Loucy (cell line): ENCODE data around the gene IRAK3.

Experiments
- H2AFZ ChIP-seq: fragments of 200-600 bp; sonication (generic); 2 replicates; pipeline ENCODE4 v1.6.0; 2016; ENCODE audit warnings: antibody characterized with exemption, mild to moderate bottlenecking, low read length, moderate library complexity
- H3F3A ChIP-seq: fragments of 200-600 bp; 2 replicates; pipeline ENCODE4 v1.6.0; 2016; ENCODE audit warnings: antibody characterized with exemption, low read depth, mild to moderate bottlenecking
- H3K27me3 ChIP-seq: fragments of 200-600 bp; sonication (generic); 2 replicates; pipeline ENCODE4 v1.6.1; 2014; ENCODE audit warnings: low read length, mild to moderate bottlenecking; ENCODE audit not compliant: insufficient read depth, poor library complexity, severe bottlenecking
- H3K36me3 ChIP-seq: fragments of 200-600 bp; sonication (generic); 2 replicates; pipeline ENCODE4 v1.6.1; 2016; ENCODE audit warnings: low read length; ENCODE audit not compliant: insufficient read depth
- H3K4me1 ChIP-seq: fragments of 200-600 bp; sonication (generic); 2 replicates; pipeline ENCODE4 v1.5.1; 2014; ENCODE audit warnings: low read length, mild to moderate bottlenecking; ENCODE audit not compliant: insufficient read depth, poor library complexity, severe bottlenecking
- H3K4me2 ChIP-seq: fragments of 200-600 bp; sonication (generic); 2 replicates; pipeline ENCODE4 v1.6.0; 2014; ENCODE audit warnings: antibody characterized with exemption, low read length, low read depth, mild to moderate bottlenecking; ENCODE audit not compliant: poor library complexity, severe bottlenecking
- H3K4me3 ChIP-seq: fragments of 200-600 bp; sonication (generic); 2 replicates; pipeline ENCODE4 v1.5.1; 2014; ENCODE audit warnings: low read length, mild to moderate bottlenecking, mixed read lengths; ENCODE audit not compliant: poor library complexity, severe bottlenecking
- H3K79me2 ChIP-seq: fragments of 200-600 bp; sonication (generic); 2 replicates; pipeline ENCODE4 v1.6.1; 2014; ENCODE audit warnings: low read length; ENCODE audit not compliant: insufficient read depth
- H3K9ac ChIP-seq: fragments of 200-600 bp; sonication (generic); 2 replicates; pipeline ENCODE4 v1.6.0; 2014; ENCODE audit warnings: mild to moderate bottlenecking, low read depth, low read length, moderate library complexity; ENCODE audit not compliant: poor library complexity, severe bottlenecking
- H3K9me2 ChIP-seq: fragments of 200-600 bp; sonication (generic); replicated peaks from 2 replicates; pipeline ENCODE4 v1.6.1; 2016; ENCODE audit warnings: low read depth, low read length, mixed read lengths
- H3K9me3 ChIP-seq: fragments of 200-600 bp; sonication (generic); 2 replicates; pipeline ENCODE4 v1.6.1; 2014; ENCODE audit warnings: mild to moderate bottlenecking, antibody characterized with exemption, low read length, low read depth; ENCODE audit not compliant: insufficient read depth
- H4K20me1 ChIP-seq: fragments of 200-600 bp; sonication (generic); 2 replicates; pipeline ENCODE4 v1.6.0; 2014; ENCODE audit warnings: antibody characterized with exemption, low read length, mild to moderate bottlenecking; ENCODE audit not compliant: insufficient read depth, poor library complexity, severe bottlenecking
- CTCF ChIP-seq: fragments of 200-600 bp; sonication (generic); conservative IDR thresholded peaks from 2 replicates; pipeline ENCODE4 v1.5.1; 2014; ENCODE audit warnings: mild to moderate bottlenecking, antibody characterized with exemption, low read length
- EZH2phosphoT487 ChIP-seq: fragments of 200-600 bp; IDR thresholded peaks from 2 replicates; pipeline ENCODE4 v1.6.1; 2018; ENCODE audit warnings: antibody characterized with exemption, mild to moderate bottlenecking, moderate library complexity, borderline replicate concordance

IRAK3 gene

GRCh38 chr12:66241061-66242043 lies 52.3 kb downstream of the IRAK3 start:
- Histone ChIP-seq H2AFZ (no peak overlapping the region), H3K27me3 (no peaks in the 10 kb centered on the region), H3K36me3 (no peaks in the 10 kb centered on the region), H3K9me2 (no peaks in the 10 kb centered on the region), H3K9me3 (no peaks in the 10 kb centered on the region), H3K4me3 (no peak overlapping the region), H3K79me2 (no peaks in the 10 kb centered on the region), H4K20me1 (no peaks in the 10 kb centered on the region), H3F3A (no peaks in the 10 kb centered on the region), H3K9ac (no peak overlapping the region), H3K4me2 (no peak overlapping the region), H3K4me1 (no peaks in the 10 kb centered on the region)
- TF ChIP-seq EZH2phosphoT487 (no peak), CTCF (no peak)

- H3K9ac ChIP-seq, result no peak overlapping the region
- no peaks in the 10 kb centered on the region for H3K9me3 ChIP-seq
- H3K4me1 ChIP-seq, result no peaks in the 10 kb centered on the region
These were observed 53.3 kb downstream of the IRAK3 start for GRCh38 chr12:66242311-66242710.

GRCh38 chr12:66243911-66244310 lies 54.9 kb downstream of the IRAK3 start:
- Histone ChIP-seq H3K79me2 (no peaks in the 10 kb centered on the region), H3K4me2 (no peak overlapping the region), H3K4me3 (no peak overlapping the region), H3K27me3 (no peaks in the 10 kb centered on the region), H3F3A (no peaks in the 10 kb centered on the region), H3K9ac (no peak overlapping the region), H3K9me2 (no peaks in the 10 kb centered on the region), H4K20me1 (no peaks in the 10 kb centered on the region), H3K9me3 (no peaks in the 10 kb centered on the region), H3K4me1 (no peaks in the 10 kb centered on the region), H3K36me3 (no peaks in the 10 kb centered on the region), H2AFZ (0 out of 2 replicates have a peak overlapping the region, but pooled peaks have one; percentile 8)
- TF ChIP-seq EZH2phosphoT487 (no peak), CTCF (no peak)

More at GRCh38 chr12:66242311-66242710, 53.3 kb downstream of the IRAK3 start:
- H3K79me2 ChIP-seq, result no peaks in the 10 kb centered on the region
- no peaks in the 10 kb centered on the region for H3K36me3 ChIP-seq
- H3K4me2 ChIP-seq, result no peak overlapping the region
- H3K4me3 ChIP-seq, result no peak overlapping the region
- H3K9me2 ChIP-seq, result no peaks in the 10 kb centered on the region
- TF ChIP-seq CTCF (no peak), EZH2phosphoT487 (no peak)
- H3F3A ChIP-seq, result no peaks in the 10 kb centered on the region
- H4K20me1 ChIP-seq, result no peaks in the 10 kb centered on the region
- H2AFZ ChIP-seq, result no peak overlapping the region
- H3K27me3 ChIP-seq, result no peaks in the 10 kb centered on the region
